Parathyroid adenoma (tissue), 2 donors: ENCODE measurements around the gene MILR1.

Source experiments
- H2AFZ ChIP-seq: fragments of 300-600 bp; sonication (generic); one replicate; pipeline ENCODE4 v1.7.0; 2017; ENCODE audit warnings: antibody characterized with exemption, mild to moderate bottlenecking
- H3K27ac ChIP-seq: fragments of 300-600 bp; sonication (generic); one replicate; pipeline ENCODE4 v1.7.0; 2017
- H3K27me3 ChIP-seq: fragments of 300-600 bp; sonication (generic); one replicate; pipeline ENCODE4 v1.7.0; 2017; ENCODE audit warnings: low read length; ENCODE audit not compliant: control insufficient read depth, insufficient read depth
- H3K36me3 ChIP-seq: fragments of 300-600 bp; sonication (generic); one replicate; pipeline ENCODE4 v1.7.0; 2017; ENCODE audit warnings: low read length; ENCODE audit not compliant: control insufficient read depth, insufficient read depth
- H3K4me1 ChIP-seq: fragments of 300-600 bp; sonication (generic); one replicate; pipeline ENCODE4 v1.7.0; 2017; ENCODE audit warnings: control low read depth
- H3K4me2 ChIP-seq: fragments of 300-600 bp; sonication (generic); one replicate; pipeline ENCODE4 v1.7.0; 2017; ENCODE audit warnings: low read length
- H3K4me3 ChIP-seq: fragments of 300-600 bp; sonication (generic); one replicate; pipeline ENCODE4 v1.7.0; 2017; ENCODE audit warnings: low read depth, low read length
- H3K79me2 ChIP-seq: fragments of 300-600 bp; sonication (generic); one replicate; pipeline ENCODE4 v1.7.0; 2017; ENCODE audit warnings: control low read depth
- H3K9ac ChIP-seq: fragments of 300-600 bp; sonication (generic); one replicate; pipeline ENCODE4 v1.7.0; 2017; ENCODE audit warnings: mild to moderate bottlenecking
- H3K9me3 ChIP-seq: fragments of 300-600 bp; sonication (generic); one replicate; pipeline ENCODE4 v1.7.0; 2017; ENCODE audit warnings: low read length; ENCODE audit not compliant: control insufficient read depth
- TF ChIP-seq, protein P1 (sequence below): fragments of 300-600 bp; sonication (generic); IDR thresholded peaks from one replicate; pipeline ENCODE4 v1.7.0; 2017; ENCODE audit warnings: antibody characterized with exemption, mild to moderate bottlenecking
- donor health status: primary hyperparathyroidism.

MILR1 gene

DNA sequence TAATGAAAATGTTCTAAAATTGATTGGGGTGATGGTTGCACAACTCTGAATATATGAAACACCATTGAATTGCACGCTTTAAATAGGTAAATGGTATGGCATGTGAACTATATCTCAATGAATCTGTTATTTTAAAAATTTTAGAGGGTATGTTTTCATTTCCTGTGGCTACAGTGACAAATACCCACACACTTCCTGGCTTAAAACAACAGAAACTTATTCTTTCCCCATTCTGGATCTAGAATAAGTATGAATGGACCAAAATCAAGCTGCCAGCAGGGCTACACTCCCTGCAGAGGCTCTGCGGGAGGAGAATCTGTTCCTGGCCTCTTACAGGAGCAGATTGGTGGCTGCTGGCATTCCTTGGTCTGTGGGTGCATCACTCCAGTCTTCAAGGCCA, 47.0 kb upstream of the MILR1 start:
- TF ChIP-seq, protein P1, sequence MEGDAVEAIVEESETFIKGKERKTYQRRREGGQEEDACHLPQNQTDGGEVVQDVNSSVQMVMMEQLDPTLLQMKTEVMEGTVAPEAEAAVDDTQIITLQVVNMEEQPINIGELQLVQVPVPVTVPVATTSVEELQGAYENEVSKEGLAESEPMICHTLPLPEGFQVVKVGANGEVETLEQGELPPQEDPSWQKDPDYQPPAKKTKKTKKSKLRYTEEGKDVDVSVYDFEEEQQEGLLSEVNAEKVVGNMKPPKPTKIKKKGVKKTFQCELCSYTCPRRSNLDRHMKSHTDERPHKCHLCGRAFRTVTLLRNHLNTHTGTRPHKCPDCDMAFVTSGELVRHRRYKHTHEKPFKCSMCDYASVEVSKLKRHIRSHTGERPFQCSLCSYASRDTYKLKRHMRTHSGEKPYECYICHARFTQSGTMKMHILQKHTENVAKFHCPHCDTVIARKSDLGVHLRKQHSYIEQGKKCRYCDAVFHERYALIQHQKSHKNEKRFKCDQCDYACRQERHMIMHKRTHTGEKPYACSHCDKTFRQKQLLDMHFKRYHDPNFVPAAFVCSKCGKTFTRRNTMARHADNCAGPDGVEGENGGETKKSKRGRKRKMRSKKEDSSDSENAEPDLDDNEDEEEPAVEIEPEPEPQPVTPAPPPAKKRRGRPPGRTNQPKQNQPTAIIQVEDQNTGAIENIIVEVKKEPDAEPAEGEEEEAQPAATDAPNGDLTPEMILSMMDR, result no peak
- no peak overlapping the region for H3K27ac ChIP-seq
- H3K4me1 ChIP-seq, result no peaks in the 10 kb centered on the region
- no peak overlapping the region for H3K4me3 ChIP-seq
- H3K79me2 ChIP-seq, result no peaks in the 10 kb centered on the region
- no peak overlapping the region for H3K9ac ChIP-seq
- no peaks in the 10 kb centered on the region for H3K36me3 ChIP-seq
- no peak overlapping the region for H2AFZ ChIP-seq
- no peaks in the 10 kb centered on the region for H3K9me3 ChIP-seq
- no peak overlapping the region for H3K4me2 ChIP-seq
- H3K27me3 ChIP-seq, result no peaks in the 10 kb centered on the region

DNA sequence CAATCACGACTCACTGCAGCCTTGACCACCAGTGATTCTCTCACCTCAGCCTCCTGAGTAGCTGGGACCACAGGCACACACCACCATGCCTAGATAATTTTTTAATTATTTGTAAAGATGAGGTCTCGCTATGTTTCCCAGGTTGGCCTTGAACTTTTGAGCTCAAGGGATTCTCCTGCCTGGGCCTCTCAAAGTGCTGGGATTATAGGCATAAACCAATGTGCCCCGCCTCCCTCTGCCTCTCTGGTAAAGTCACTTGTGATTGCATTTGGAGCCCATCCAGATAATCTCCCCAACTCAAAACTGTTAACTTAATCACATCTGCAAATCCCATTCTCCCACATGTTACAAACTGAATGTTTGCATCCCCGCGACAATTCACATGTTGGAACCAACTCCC, 46.4 kb upstream of the MILR1 start:
- H3K27ac ChIP-seq, result no peak overlapping the region
- no peaks in the 10 kb centered on the region for H3K4me1 ChIP-seq
- H3K27me3 ChIP-seq, result no peaks in the 10 kb centered on the region
- H3K9ac ChIP-seq, result no peak overlapping the region
- no peaks in the 10 kb centered on the region for H3K79me2 ChIP-seq
- no peaks in the 10 kb centered on the region for H3K9me3 ChIP-seq
- TF ChIP-seq, protein P1, result no peak
- H3K36me3 ChIP-seq, result no peaks in the 10 kb centered on the region
- H3K4me3 ChIP-seq, result no peak overlapping the region
- H2AFZ ChIP-seq, result no peak overlapping the region
- no peak overlapping the region for H3K4me2 ChIP-seq

DNA sequence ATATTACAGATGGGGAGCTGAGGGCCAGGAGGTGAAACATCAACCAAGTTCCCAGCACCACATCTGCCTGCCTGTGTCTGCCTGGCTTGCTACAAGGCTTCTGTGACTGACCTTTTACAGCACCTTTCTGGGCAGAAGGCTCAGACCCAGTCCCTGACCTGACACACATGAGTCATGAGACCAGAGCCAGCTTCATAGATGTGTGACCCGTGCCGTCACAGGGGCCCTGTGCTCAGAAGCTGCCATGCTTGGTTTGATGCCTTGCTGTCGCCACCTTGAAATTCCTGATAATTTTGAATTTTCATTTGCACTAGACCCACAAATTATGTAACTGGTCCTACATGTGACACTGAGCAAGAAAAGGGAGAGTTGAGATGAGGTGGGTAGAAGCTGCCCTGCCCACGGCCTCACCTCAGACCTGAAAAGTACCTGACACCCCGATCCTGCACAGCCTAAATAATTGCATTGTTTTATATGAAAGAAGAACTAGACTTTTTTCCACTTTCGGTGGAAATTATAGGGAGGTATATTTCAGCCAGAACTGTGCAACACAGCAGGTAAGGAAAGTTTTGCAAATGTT, 44.9 kb upstream of the MILR1 start:
- Histone ChIP-seq H3K27ac (no peak overlapping the region), H3K9ac (no peak overlapping the region), H2AFZ (no peak overlapping the region), H3K9me3 (no peaks in the 10 kb centered on the region), H3K27me3 (no peaks in the 10 kb centered on the region), H3K79me2 (no peaks in the 10 kb centered on the region), H3K4me1 (no peaks in the 10 kb centered on the region), H3K4me3 (no peak overlapping the region), H3K36me3 (no peaks in the 10 kb centered on the region), H3K4me2 (no peak overlapping the region)
- TF ChIP-seq, protein P1, result no peak

GRCh38 chr17:64406321-64407200, 42.4 kb upstream of the MILR1 start:
- Histone ChIP-seq H3K27ac (no peak overlapping the region), H3K9ac (no peak overlapping the region), H2AFZ (no peak overlapping the region), H3K4me3 (no peak overlapping the region), H3K4me1 (no peaks in the 10 kb centered on the region), H3K9me3 (no peaks in the 10 kb centered on the region), H3K36me3 (no peaks in the 10 kb centered on the region), H3K27me3 (no peaks in the 10 kb centered on the region), H3K4me2 (no peak overlapping the region), H3K79me2 (no peaks in the 10 kb centered on the region)
- TF ChIP-seq, protein P1, result no peak
